GM12878 (cell line): ENCODE measurements around the gene MCOLN2. TPM values are rescaled to one million over a fixed set of nuclear protein-coding genes. Genes with fewer than 3 reads are reported as not detected.
A peak's percentile ranks its signal among the peaks of the same experiment; 100 is the strongest.

Source experiments
- ATAC-seq: fragments of 200-7000 bp; cut with Tn5 transposase; 3 replicates; pipeline ENCODE4 v1.9.1; 2020; ENCODE audit warnings: mild to moderate bottlenecking, moderate library complexity
- BruUV-seq: library from RNA; stranded (reverse); fragments of 400-500 nt; replicated peaks from 2 replicates; lab custom pipeline; 2021; lab: Mats Ljungman, UMichigan
- CTCF ChIA-PET: fragments of 300-600 bp; sonication (Branson Sonifier 250); formaldehyde crosslinking; extraction: SDS; loops from one replicate; lab custom pipeline; 2021; ENCODE audit warnings: inconsistent platforms; lab: Yijun Ruan, JAX
- POLR2A ChIA-PET: fragments of 350-600 bp; formaldehyde crosslinking; extraction: SDS; loops from one replicate; lab custom pipeline; 2021; ENCODE audit warnings: inconsistent platforms; lab: Charles Lee
- RAD21 ChIA-PET: fragments of 300-600 bp; sonication (Branson Sonifier 250); formaldehyde crosslinking; loops from one replicate; lab custom pipeline; 2023; ENCODE audit warnings: antibody characterized with exemption; ENCODE audit not compliant: unreplicated experiment; lab: Charles Lee
- SMC1A ChIA-PET: fragments of 300-600 bp; sonication (Branson Sonifier 250); formaldehyde crosslinking; loops from one replicate; lab custom pipeline; 2023; ENCODE audit not compliant: unreplicated experiment, uncharacterized antibody; lab: Charles Lee
- DNase-seq: peaks from one replicate; pipeline ENCODE4 v3.0.0-alpha.2; 2011; ENCODE audit warnings: low read depth, low spot score
- FAIRE-seq: peaks from 3 replicates; lab custom pipeline; 2011; peaks lifted over from hg19 to GRCh38; lab: Jason Lieb, UNC
- H2AFZ ChIP-seq: 2 replicates; pipeline ENCODE4 v1.6.0; 2011; ENCODE audit warnings: low read depth, low read length, control low read depth; ENCODE audit not compliant: control insufficient read depth
- H3K27ac ChIP-seq: 2 replicates; pipeline ENCODE4 v1.5.1; 2011; ENCODE audit warnings: control low read depth; ENCODE audit not compliant: control insufficient read depth, insufficient read depth
- H3K27me3 ChIP-seq, 2 experiments: replicated peaks in 1 of 2; 2 replicates each; pipeline versions ENCODE4 v1.6.0 to v1.6.1; 2011; ENCODE audit warnings: low read length in 1 of 2; ENCODE audit not compliant: control insufficient read depth in 2 of 2, insufficient read depth in 2 of 2
- H3K36me3 ChIP-seq, 2 experiments: 2 replicates each; pipeline ENCODE4 v1.5.1; 2011; ENCODE audit warnings: low read length in 1 of 2; ENCODE audit not compliant: control insufficient read depth in 2 of 2, insufficient read depth in 2 of 2
- H3K4me1 ChIP-seq: 2 replicates; pipeline ENCODE4 v1.6.1; 2011; ENCODE audit warnings: mild to moderate bottlenecking, low read length, moderate library complexity, mixed read lengths; ENCODE audit not compliant: control insufficient read depth, insufficient read depth
- H3K4me2 ChIP-seq: 2 replicates; pipeline ENCODE4 v1.6.0; 2011; ENCODE audit warnings: control low read depth; ENCODE audit not compliant: control insufficient read depth, insufficient read depth
- H3K4me3 ChIP-seq: fragments of 200-600 bp; sonication (generic); 2 replicates; pipeline ENCODE4 v1.5.1; 2016
- H3K79me2 ChIP-seq: 2 replicates; pipeline ENCODE4 v1.6.0; 2011; ENCODE audit warnings: low read length; ENCODE audit not compliant: control insufficient read depth, insufficient read depth
- H3K9ac ChIP-seq: 2 replicates; pipeline ENCODE4 v1.8.0; 2011; ENCODE audit warnings: low read length, control low read depth, mixed read lengths; ENCODE audit not compliant: control insufficient read depth, insufficient read depth
- H3K9me3 ChIP-seq: replicated peaks from 3 replicates; pipeline ENCODE4 v1.5.1; 2011; ENCODE audit warnings: mild to moderate bottlenecking, low read length; ENCODE audit not compliant: control insufficient read depth, insufficient read depth
- H4K20me1 ChIP-seq: 2 replicates; pipeline ENCODE4 v1.6.0; 2011; ENCODE audit not compliant: control insufficient read depth, insufficient read depth
- ATF7 ChIP-seq: fragments of 450-650 bp; IDR thresholded peaks from 2 replicates; pipeline ENCODE4 v1.6.1; 2016; ENCODE audit warnings: low read depth, mild to moderate bottlenecking
- BCL11A ChIP-seq: IDR thresholded peaks from 2 replicates; pipeline ENCODE4 v1.6.1; 2011; ENCODE audit warnings: low read depth, low read length
- CHD2 ChIP-seq: IDR thresholded peaks from 2 replicates; pipeline ENCODE4 v1.6.1; 2011; ENCODE audit warnings: low read depth, low read length, improper control_type of control experiment, borderline replicate concordance
- HCFC1 ChIP-seq: fragments of 150-350 bp; IDR thresholded peaks from 2 replicates; pipeline ENCODE4 v1.6.1; 2014; ENCODE audit warnings: low read length
- HDAC2 ChIP-seq: fragments of 200-600 bp; sonication (generic); IDR thresholded peaks from 2 replicates; pipeline ENCODE4 v1.6.1; 2017
- HSF1 ChIP-seq: fragments of 150-350 bp; IDR thresholded peaks from 2 replicates; pipeline ENCODE4 v1.6.1; 2014; ENCODE audit warnings: mild to moderate bottlenecking, low read depth, low read length
- IKZF1 ChIP-seq: fragments of 450-650 bp; conservative IDR thresholded peaks from 2 replicates; pipeline ENCODE4 v1.6.1; 2017; ENCODE audit warnings: antibody characterized with exemption, mild to moderate bottlenecking
- IKZF2 ChIP-seq, 2 experiments: fragments of 450-650 bp; IDR thresholded peaks; 2 replicates each; pipeline ENCODE4 v1.6.1; 2017; ENCODE audit warnings: mild to moderate bottlenecking in 2 of 2, moderate library complexity in 2 of 2
- LARP7 ChIP-seq: fragments of 450-650 bp; IDR thresholded peaks from 2 replicates; pipeline ENCODE4 v1.6.1; 2017; ENCODE audit warnings: mild to moderate bottlenecking
- NFIC ChIP-seq: IDR thresholded peaks from 2 replicates; pipeline ENCODE4 v1.6.1; 2012; ENCODE audit warnings: low read depth, mild to moderate bottlenecking, inconsistent platforms, low read length, moderate library complexity
- NR2C2 ChIP-seq: IDR thresholded peaks from 2 replicates; pipeline ENCODE4 v1.6.1; 2011; ENCODE audit warnings: borderline replicate concordance, low read depth; ENCODE audit not compliant: control insufficient read depth, insufficient read length
- POU2F2 ChIP-seq: IDR thresholded peaks from 3 replicates; pipeline ENCODE4 v1.6.1; 2011; ENCODE audit warnings: low read depth, mild to moderate bottlenecking, low read length, borderline replicate concordance
- RELB ChIP-seq: fragments of 450-650 bp; IDR thresholded peaks from 2 replicates; pipeline ENCODE4 v1.6.1; 2017; ENCODE audit warnings: low read depth, mild to moderate bottlenecking, moderate library complexity
- STAT1 ChIP-seq: fragments of 450-650 bp; conservative IDR thresholded peaks from 2 replicates; pipeline ENCODE4 v1.6.1; 2014; ENCODE audit warnings: antibody characterized with exemption, mild to moderate bottlenecking
- ZNF687 ChIP-seq: fragments of 450-650 bp; IDR thresholded peaks from 2 replicates; pipeline ENCODE4 v1.6.1; 2017; ENCODE audit warnings: mild to moderate bottlenecking, moderate library complexity
- WGBS: methylation state at CpG from one replicate; pipeline ENCODE4 v1.1.6; 2016; ENCODE audit warnings: low lambda C conversion rate; ENCODE audit not compliant: insufficient replicate concordance, insufficient coverage; ENCODE audit errors: missing lambda C conversion rate; 5-methylcytosine and 5-hydroxymethylcytosine counted together
- in situ Hi-C: fragments of 300-500 bp; cut with MboI; formaldehyde crosslinking; loops from 9 replicates; pipeline ENCODE4 v1.14.3; 2018; ENCODE audit warnings: mixed read lengths
- intact Hi-C: fragments of 100-400 bp; cut with micrococcal nuclease; formaldehyde crosslinking; loops from one replicate; pipeline ENCODE4 v1.14.2; 2022; ENCODE audit not compliant: unreplicated experiment
- polyA plus RNA-seq, 11 experiments: library from polyadenylated mRNA; depleted of rRNA in 4 of 11; unstranded in 6 of 11; stranded (reverse) in 5 of 11; fragments of >200 nt; fragmentation: Nextera tagmentation in 4 of 11; fragmentation: Illumina TruSeq in 1 of 11; extraction: Ambion mirVana in 4 of 11; extraction: Trizol in 1 of 11; gene quantifications; 1 replicate in 1 of 11; 2 replicates in 10 of 11; pipeline versions ENCODE4 v1.2.1 to v1.2.3, GENCODE V29; 2011 to 2016; ENCODE audit warnings: inconsistent platforms in 2 of 11, missing spikeins in 2 of 11, low read depth in 1 of 11
- total RNA-seq, 4 experiments: library from RNA; depleted of rRNA in 3 of 4; stranded (reverse); fragments of >200 nt in 3 of 4; fragmentation: Illumina TruSeq in 1 of 4; extraction: Trizol in 1 of 4; gene quantifications; 2 replicates each; pipeline versions ENCODE4 v1.2.1 to v1.2.3, GENCODE V29; 2013 to 2021

The MCOLN2 gene
- total and polyA plus RNA-seq, 10 of the 15 experiments (the other 5 are each of a cell fraction or from before 2014, with no cell fraction given) = 25.9 to 233 (median 109) TPM

- TF ChIP-seq RELB (0 out of 2 replicates have a peak, but pooled peaks have one; percentile 19), BCL11A (0 out of 2 replicates have a peak, but pooled peaks have one; percentile 18), IKZF1 (peak; percentile 38; the same call in 1 of the 2 replicates), IKZF2 (IDR thresholded peaks at IDR 0.05) (peak; percentile 28 to 51; a peak in 2 of 4 replicates)
Measured at GRCh38 chr1:85001742-85002141, 4.8 kb upstream of the MCOLN2 start (continued).

- ATAC-seq (peak; percentile 20), DNase-seq (no peak), FAIRE-seq (peak; percentile 38)
- ChIA-PET CTCF (interaction anchor here (0.8 to 2.8 kb wide), 7 partner anchors 26 to 256 kb away, joined by 3 to 17 read pairs (median 5); no protein-coding TSS in a partner anchor), RAD21 (interaction anchor here (0.8 to 7.2 kb wide), 6 partner anchors 24 to 54 kb away, joined by 3 to 62 read pairs (median 8); no protein-coding TSS in a partner anchor), POLR2A (interaction anchor here (0.6 to 1.0 kb wide), 4 partner anchors 17 to 258 kb away, joined by 3 to 6 read pairs (median 4); no protein-coding TSS in a partner anchor), SMC1A (interaction anchor here (0.6 to 2.0 kb wide), 12 partner anchors 8 to 54 kb away, joined by 3 to 12 read pairs (median 4); no protein-coding TSS in a partner anchor)
- peak overlapping the region; percentile 60 for H3K9ac ChIP-seq
- H3K4me1 ChIP-seq = 0 out of 2 replicates have a peak, but pooled peaks cover 4% of the 10 kb centered on the region
- H3K27ac ChIP-seq = peak overlapping the region; percentile 99
- no peaks in the 10 kb centered on the region for H3K27me3 ChIP-seq
- WGBS = 15% methylated on average over 14 of the region's 14 CpGs
- H3K9me3 ChIP-seq = no peaks in the 10 kb centered on the region; the same call in 1 of the 3 replicates
- in situ Hi-C loops = loop anchor here (25.0 kb wide), 1 partner anchor 1914 kb away; the partner anchor contains the start of genes HS2ST1 and SELENOF
- H3K36me3 ChIP-seq = peaks cover 2% of the 10 kb centered on the region in 2 experiments; a peak in 1 of 4 replicates
- peak overlapping the region; percentile 50 for H2AFZ ChIP-seq
- no peaks in the 10 kb centered on the region for H4K20me1 ChIP-seq
- BruUV-seq = no TSS peak
- H3K4me2 ChIP-seq = peak overlapping the region; percentile 95
- H3K4me3 ChIP-seq = peak overlapping the region; percentile 95
- intact Hi-C loops = loop anchor here (5.0 to 10.0 kb wide), 2 partner anchors 254 to 424 kb away; partner anchors contain the start of gene CTBS
- peaks cover 73% of the 10 kb centered on the region for H3K79me2 ChIP-seq
- TF ChIP-seq ZNF687 (peak; percentile 27; the same call in 1 of the 2 replicates), CHD2 (no peak), STAT1 (no peak), HDAC2 (no peak), HSF1 (no peak), POU2F2 (no peak), ATF7 (no peak), NR2C2 (no peak), NFIC (peak; percentile 26; the same call in 1 of the 2 replicates), HCFC1 (no peak), LARP7 (peak; percentile 32; the same call in 1 of the 2 replicates)
Measured at GRCh38 chr1:84998642-84999280, 1.8 kb upstream of the MCOLN2 start.
